OCI-LY7 (cell line): ENCODE measurements around the gene DGKE. TPM values are rescaled to one million over a fixed set of nuclear protein-coding genes. Genes with fewer than 3 reads are reported as not detected.

Experiments used
- BruUV-seq: library from RNA; stranded (reverse); fragments of 400-500 nt; replicated peaks from 2 replicates; lab custom pipeline; 2021; lab: Mats Ljungman, UMichigan
- CTCF ChIA-PET: fragments of 300-600 bp; sonication (Branson Sonifier 250); formaldehyde crosslinking; loops from one replicate; lab custom pipeline; 2022; ENCODE audit warnings: antibody characterized with exemption; ENCODE audit not compliant: unreplicated experiment; lab: Charles Lee
- POLR2A ChIA-PET: fragments of 300-600 bp; sonication (Branson Sonifier 250); formaldehyde crosslinking; loops from one replicate; lab custom pipeline; 2022; ENCODE audit warnings: antibody characterized with exemption; lab: Charles Lee
- DNase-seq: peaks from one replicate; pipeline ENCODE4 v3.0.0-alpha.2; 2015; ENCODE audit warnings: low spot score
- H2AFZ ChIP-seq: fragments of 200-600 bp; sonication (generic), shearing (Covaris generic); 2 replicates; pipeline ENCODE4 v1.6.1; 2014; ENCODE audit warnings: mild to moderate bottlenecking, antibody characterized with exemption, low read length, moderate library complexity
- H3K27ac ChIP-seq: fragments of 200-600 bp; sonication (generic); 2 replicates; pipeline ENCODE4 v1.5.1; 2014; ENCODE audit warnings: mixed run types, low read depth, mild to moderate bottlenecking, moderate library complexity, low read length, inconsistent platforms; ENCODE audit not compliant: poor library complexity, severe bottlenecking
- H3K36me3 ChIP-seq: fragments of 200-600 bp; sonication (generic); 2 replicates; pipeline ENCODE4 v1.6.1; 2014; ENCODE audit warnings: mild to moderate bottlenecking, antibody characterized with exemption, low read length, moderate library complexity, mixed read lengths; ENCODE audit not compliant: insufficient read depth
- H3K4me1 ChIP-seq: fragments of 200-600 bp; sonication (generic); 2 replicates; pipeline ENCODE4 v1.5.1; 2014; ENCODE audit warnings: mild to moderate bottlenecking, low read length; ENCODE audit not compliant: insufficient read depth, poor library complexity, severe bottlenecking
- H3K4me2 ChIP-seq: fragments of 200-600 bp; sonication (generic); 2 replicates; pipeline ENCODE4 v1.6.1; 2014; ENCODE audit warnings: mild to moderate bottlenecking, low read length
- H3K4me3 ChIP-seq: fragments of 200-600 bp; sonication (generic); 2 replicates; pipeline ENCODE4 v1.5.1; 2014; ENCODE audit warnings: mild to moderate bottlenecking, low read depth, low read length; ENCODE audit not compliant: poor library complexity, severe bottlenecking
- H3K79me2 ChIP-seq: fragments of 200-600 bp; sonication (generic); 2 replicates; pipeline ENCODE4 v1.6.1; 2016; ENCODE audit warnings: low read depth, mild to moderate bottlenecking, low read length, moderate library complexity, mixed read lengths; ENCODE audit not compliant: insufficient read depth
- H3K9me2 ChIP-seq: fragments of 200-600 bp; sonication (generic); 2 replicates; pipeline ENCODE4 v1.6.1; 2016; ENCODE audit warnings: mild to moderate bottlenecking, low read length, mixed read lengths; ENCODE audit not compliant: insufficient read depth
- H3K9me3 ChIP-seq: fragments of 200-600 bp; sonication (generic); 2 replicates; pipeline ENCODE4 v1.6.1; 2014; ENCODE audit warnings: mild to moderate bottlenecking, mixed run types, low read length, mixed read lengths
- H4K20me1 ChIP-seq: fragments of 200-600 bp; sonication (generic); 2 replicates; pipeline ENCODE4 v1.6.1; 2014; ENCODE audit warnings: mild to moderate bottlenecking, antibody characterized with exemption, low read length, moderate library complexity, mixed read lengths; ENCODE audit not compliant: insufficient read depth
- CTCF ChIP-seq: fragments of 200-600 bp; sonication (generic); conservative IDR thresholded peaks from 2 replicates; pipeline ENCODE4 v1.5.1; 2014; ENCODE audit warnings: mild to moderate bottlenecking, antibody characterized with exemption, low read length, moderate library complexity, mixed read lengths
- EZH2phosphoT487 ChIP-seq: fragments of 200-600 bp; sonication (generic); IDR thresholded peaks from 2 replicates; pipeline ENCODE4 v1.6.1; 2018; ENCODE audit warnings: low read depth, borderline replicate concordance, mild to moderate bottlenecking, mixed run types, antibody characterized with exemption, low read length, moderate library complexity, mixed read lengths
- intact Hi-C: fragments of 100-400 bp; cut with micrococcal nuclease; formaldehyde crosslinking; loops from one replicate; pipeline ENCODE4 v1.10.0; 2022; ENCODE audit not compliant: unreplicated experiment
- total RNA-seq, 2 experiments: library from RNA; depleted of rRNA in 1 of 2; stranded (reverse); fragments of >200 nt in 1 of 2; shearing (Covaris generic) in 1 of 2; gene quantifications; 2 replicates each; pipeline ENCODE4 v1.2.3, GENCODE V29; 2014 to 2022

DGKE gene
- total RNA-seq, 2 experiments from 2014 or later: 8.6 to 21.4 TPM

GRCh38 chr17:56902348-56902747 lies 68.4 kb downstream of the DGKE start:
- no peak overlapping the region for H3K27ac ChIP-seq
- intact Hi-C loops: no loop called here
- no peaks in the 10 kb centered on the region for H3K9me2 ChIP-seq
- no peak for TF ChIP-seq EZH2phosphoT487
- no peak for TF ChIP-seq CTCF
- peaks cover 11% of the 10 kb centered on the region for H3K4me1 ChIP-seq
- ChIA-PET POLR2A (interaction anchor here (1.5 kb wide), 1 partner anchor 10 kb away, joined by 3 read pairs; no protein-coding TSS in a partner anchor), CTCF (no interaction called here)
- no peak overlapping the region for H3K4me3 ChIP-seq
- H3K79me2 ChIP-seq: no peaks in the 10 kb centered on the region
- no peak for DNase-seq
- BruUV-seq: no TSS peak
- no peaks in the 10 kb centered on the region for H3K9me3 ChIP-seq
- peaks cover 23% of the 10 kb centered on the region for H3K36me3 ChIP-seq
- peaks cover 2% of the 10 kb centered on the region; the same call in 1 of the 2 replicates for H4K20me1 ChIP-seq
- H2AFZ ChIP-seq: no peak overlapping the region
- no peak overlapping the region for H3K4me2 ChIP-seq

GRCh38 chr17:56903560-56903959 lies 69.6 kb downstream of the DGKE start:
- intact Hi-C loops: no loop called here

More at GRCh38 chr17:56903560-56903959, 69.6 kb downstream of the DGKE start:
- Histone ChIP-seq H3K9me2 (no peaks in the 10 kb centered on the region), H3K4me1 (peaks cover 13% of the 10 kb centered on the region), H3K36me3 (peaks cover 26% of the 10 kb centered on the region), H3K27ac (no peak overlapping the region), H3K79me2 (no peaks in the 10 kb centered on the region), H3K4me2 (no peak overlapping the region), H3K9me3 (no peaks in the 10 kb centered on the region), H3K4me3 (no peak overlapping the region), H4K20me1 (no peaks in the 10 kb centered on the region), H2AFZ (no peak overlapping the region)
- ChIA-PET POLR2A (no interaction called here), CTCF (no interaction called here)
- BruUV-seq: no TSS peak
- TF ChIP-seq CTCF (no peak), EZH2phosphoT487 (no peak)
- no peak for DNase-seq
